Superior temporal gyrus (tissue), 1 donor: ENCODE data around the gene GRHPR.
"Not testable (repeated sequence)": the region's sequence is repeated elsewhere in the genome, so short reads cannot be mapped to it uniquely, and the experiment has no call there.

Source experiments
- DNase-seq: peaks from one replicate; pipeline ENCODE4 v3.0.0-alpha.2; 2016; ENCODE audit errors: extremely low spot score

GRHPR gene

GRCh38 chr9:37422289-37423104, at the start of gene GRHPR:
GRHPR (plus strand) TSS chr9:37422696; CDS start chr9:37422751, 55 bp downstream.
- peak; percentile 93 for DNase-seq

GRCh38 chr9:37372839-37373238, 49.7 kb upstream of the GRHPR start:
- no peak for DNase-seq

GRCh38 chr9:37373621-37374020, 48.9 kb upstream of the GRHPR start:
- DNase-seq = no peak

- no peak for DNase-seq
Measured at GRCh38 chr9:37374892-37375291, 47.6 kb upstream of the GRHPR start.

- no peak for DNase-seq
Measured at GRCh38 chr9:37377688-37378612, 44.5 kb upstream of the GRHPR start.

- DNase-seq = no peak
Measured at GRCh38 chr9:37378613-37379004, 43.9 kb upstream of the GRHPR start.

GRCh38 chr9:37379835-37380234, 42.7 kb upstream of the GRHPR start:
- DNase-seq = no peak

- no peak for DNase-seq
Measured at GRCh38 chr9:37380570-37380969, 41.9 kb upstream of the GRHPR start.

- DNase-seq = no peak
Measured at GRCh38 chr9:37381094-37381741, 41.3 kb upstream of the GRHPR start.

GRCh38 chr9:37382161-37382981, 40.1 kb upstream of the GRHPR start:
- no peak for DNase-seq

GRCh38 chr9:37382982-37383357, 39.5 kb upstream of the GRHPR start:
- DNase-seq = no peak

- DNase-seq = no peak
Measured at GRCh38 chr9:37383393-37383792, 39.1 kb upstream of the GRHPR start.

- DNase-seq = no peak
Measured at GRCh38 chr9:37383876-37384746, 38.4 kb upstream of the GRHPR start.

GRCh38 chr9:37385286-37385685, 37.2 kb upstream of the GRHPR start:
- no peak for DNase-seq

- DNase-seq = no peak
Measured at GRCh38 chr9:37386988-37387387, 35.5 kb upstream of the GRHPR start.

- no peak for DNase-seq
Measured at GRCh38 chr9:37390759-37391158, 31.7 kb upstream of the GRHPR start.

GRCh38 chr9:37392272-37392671, 30.2 kb upstream of the GRHPR start:
- no peak for DNase-seq

- DNase-seq = no peak
Measured at GRCh38 chr9:37395229-37395628, 27.3 kb upstream of the GRHPR start.

- no peak for DNase-seq
Measured at GRCh38 chr9:37395663-37396062, 26.8 kb upstream of the GRHPR start.

- not testable (repeated sequence) for DNase-seq
Measured at GRCh38 chr9:37397948-37398347, 24.5 kb upstream of the GRHPR start.
